Measurements from ENCODE around the gene PBX1. TPM values are rescaled to one million over a fixed set of nuclear protein-coding genes. Genes with fewer than 3 reads are reported as not detected.

PBX1 gene
- polyA plus RNA-seq, 4 donors, result 12.5 to 52.8 (median 14.6) TPM

GRCh38 chr1:164589408-164589807 lies 30.4 kb downstream of the PBX1 start:
- no peaks in the 10 kb centered on the region for H3K9me3 ChIP-seq (ENCODE audit: control insufficient read depth in 2 of 2, insufficient read depth in 1 of 2, low read depth in 1 of 2, low read length in 1 of 2)
- H3K27me3 ChIP-seq (ENCODE audit: control insufficient read depth in 3 of 3, insufficient read depth in 3 of 3, low read length in 3 of 3), result no peaks in the 10 kb centered on the region
- peaks cover 0 to 12% (median 4%) of the 10 kb centered on the region in 3 donors for H3K36me3 ChIP-seq (ENCODE audit: control insufficient read depth in 3 of 3, insufficient read depth in 2 of 3, low read depth in 1 of 3, low read length in 3 of 3)
- peak overlapping the region in 2 of 3 donors; percentile 71 to 72 for H3K27ac ChIP-seq (ENCODE audit: low read depth in 1 of 3, low read length in 2 of 3)
- H3K4me3 ChIP-seq (ENCODE audit: low read depth in 1 of 3, low read length in 3 of 3), result no peak overlapping the region
- FAIRE-seq (no peak), DNase-seq (no peak)
- 28 to 39% (median 31%) methylated on average over 3 of the region's 3 CpGs for WGBS, 3 donors
- H3K4me1 ChIP-seq (ENCODE audit: control insufficient read depth in 3 of 3, insufficient read depth in 2 of 3, low read depth in 1 of 3, low read length in 2 of 3), result peaks cover 2 to 32% (median 18%) of the 10 kb centered on the region in 3 donors

DNA sequence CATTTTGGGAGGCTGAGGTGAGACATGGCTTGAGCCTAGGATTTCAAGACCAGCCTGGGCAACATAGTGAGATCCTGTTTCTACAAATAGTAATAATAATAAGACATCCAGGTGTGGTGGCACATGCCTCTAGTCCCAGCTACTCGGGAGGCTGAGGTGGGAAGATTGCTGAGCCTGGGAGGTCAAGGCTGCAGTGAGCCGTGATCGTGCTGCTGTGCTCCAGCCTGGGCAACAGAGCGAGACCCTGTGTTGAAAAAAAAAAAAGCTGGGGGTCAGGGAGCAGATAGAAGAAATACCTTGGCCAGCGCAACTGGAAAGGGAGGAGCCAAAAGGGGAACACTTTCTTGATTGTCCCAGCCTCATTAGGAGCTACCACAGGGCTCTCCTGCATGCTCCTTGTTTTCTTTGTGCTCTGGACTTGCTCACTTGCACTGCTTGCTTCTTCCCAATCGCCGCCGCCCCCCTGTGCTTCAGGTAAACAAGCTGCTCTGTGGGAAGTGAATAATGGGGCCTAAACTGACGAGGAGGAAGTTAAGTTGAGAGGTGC lies 31.1 kb downstream of the PBX1 start:
- Histone ChIP-seq H3K27me3 (ENCODE audit: control insufficient read depth in 3 of 3, insufficient read depth in 3 of 3, low read length in 3 of 3) (no peaks in the 10 kb centered on the region), H3K4me1 (ENCODE audit: control insufficient read depth in 3 of 3, insufficient read depth in 2 of 3, low read depth in 1 of 3, low read length in 2 of 3) (peaks cover 2 to 32% (median 18%) of the 10 kb centered on the region in 3 donors), H3K36me3 (ENCODE audit: control insufficient read depth in 3 of 3, insufficient read depth in 2 of 3, low read depth in 1 of 3, low read length in 3 of 3) (peaks cover 0 to 12% (median 4%) of the 10 kb centered on the region in 3 donors), H3K27ac (ENCODE audit: low read depth in 1 of 3, low read length in 2 of 3) (peak overlapping the region; percentile 35 to 72 (median 51)), H3K4me3 (ENCODE audit: low read depth in 1 of 3, low read length in 3 of 3) (no peak overlapping the region), H3K9me3 (ENCODE audit: control insufficient read depth in 2 of 2, insufficient read depth in 1 of 2, low read depth in 1 of 2, low read length in 1 of 2) (no peaks in the 10 kb centered on the region)
- FAIRE-seq (no peak), DNase-seq (peak; percentile 38 to 41)
- 31 to 50% (median 50%) methylated on average over 9 of the region's 9 CpGs for WGBS, 3 donors

- FAIRE-seq (no peak), DNase-seq (peak in 1 of 2 donors; percentile 18)
- Histone ChIP-seq H3K27ac (ENCODE audit: low read depth in 1 of 3, low read length in 2 of 3) (peak overlapping the region; percentile 35 to 46 (median 43)), H3K36me3 (ENCODE audit: control insufficient read depth in 3 of 3, insufficient read depth in 2 of 3, low read depth in 1 of 3, low read length in 3 of 3) (peaks cover 0 to 14% (median 4%) of the 10 kb centered on the region in 3 donors), H3K9me3 (ENCODE audit: control insufficient read depth in 2 of 2, insufficient read depth in 1 of 2, low read depth in 1 of 2, low read length in 1 of 2) (no peaks in the 10 kb centered on the region), H3K4me3 (ENCODE audit: low read depth in 1 of 3, low read length in 3 of 3) (no peak overlapping the region), H3K4me1 (ENCODE audit: control insufficient read depth in 3 of 3, insufficient read depth in 2 of 3, low read depth in 1 of 3, low read length in 2 of 3) (peaks cover 2 to 32% (median 18%) of the 10 kb centered on the region in 3 donors), H3K27me3 (ENCODE audit: control insufficient read depth in 3 of 3, insufficient read depth in 3 of 3, low read length in 3 of 3) (no peaks in the 10 kb centered on the region)
- WGBS, 3 donors, result 35 to 53% (median 52%) methylated on average over 5 of the region's 5 CpGs
Measured at GRCh38 chr1:164590592-164590991, 31.6 kb downstream of the PBX1 start.

DNA sequence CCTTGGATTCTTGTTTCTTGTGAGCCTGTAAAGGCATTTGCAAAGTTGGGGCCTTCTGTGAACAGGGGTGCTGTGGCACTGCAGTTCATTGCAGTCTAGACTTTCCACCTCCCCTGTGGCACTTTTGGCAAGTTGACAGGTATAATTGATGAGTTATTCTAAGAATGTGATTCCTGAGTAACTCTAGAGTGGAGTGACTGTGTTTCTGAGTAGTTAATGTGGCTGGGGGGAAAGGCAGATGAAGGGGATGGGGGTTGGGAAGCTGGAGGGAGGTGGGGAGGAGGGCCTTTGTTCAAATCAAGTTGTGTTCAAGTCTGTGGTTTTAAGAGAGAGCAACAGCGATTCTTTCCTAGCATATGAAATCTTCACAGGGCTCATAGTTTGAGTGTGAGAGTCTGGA lies 32.9 kb downstream of the PBX1 start:
- FAIRE-seq (no peak), DNase-seq (no peak)
- WGBS, 3 donors, result 39 to 84% (median 57%) methylated on average over 1 of the region's 1 CpG
- H3K4me3 ChIP-seq (ENCODE audit: low read depth in 1 of 3, low read length in 3 of 3), result no peak overlapping the region
- no peak overlapping the region for H3K27ac ChIP-seq (ENCODE audit: low read depth in 1 of 3, low read length in 2 of 3)
- no peaks in the 10 kb centered on the region for H3K27me3 ChIP-seq (ENCODE audit: control insufficient read depth in 3 of 3, insufficient read depth in 3 of 3, low read length in 3 of 3)
- H3K4me1 ChIP-seq (ENCODE audit: control insufficient read depth in 3 of 3, insufficient read depth in 2 of 3, low read depth in 1 of 3, low read length in 2 of 3), result peaks cover 2 to 37% (median 18%) of the 10 kb centered on the region in 3 donors
- H3K36me3 ChIP-seq (ENCODE audit: control insufficient read depth in 3 of 3, insufficient read depth in 2 of 3, low read depth in 1 of 3, low read length in 3 of 3), result peaks cover 0 to 14% (median 4%) of the 10 kb centered on the region in 3 donors
- H3K9me3 ChIP-seq (ENCODE audit: control insufficient read depth in 2 of 2, insufficient read depth in 1 of 2, low read depth in 1 of 2, low read length in 1 of 2), result no peaks in the 10 kb centered on the region

GRCh38 chr1:164592634-164593033 lies 33.6 kb downstream of the PBX1 start:
- Histone ChIP-seq H3K36me3 (ENCODE audit: control insufficient read depth in 3 of 3, insufficient read depth in 2 of 3, low read depth in 1 of 3, low read length in 3 of 3) (peaks cover 0 to 12% (median 4%) of the 10 kb centered on the region in 3 donors), H3K9me3 (ENCODE audit: control insufficient read depth in 2 of 2, insufficient read depth in 1 of 2, low read depth in 1 of 2, low read length in 1 of 2) (no peaks in the 10 kb centered on the region), H3K27me3 (ENCODE audit: control insufficient read depth in 3 of 3, insufficient read depth in 3 of 3, low read length in 3 of 3) (no peaks in the 10 kb centered on the region), H3K27ac (ENCODE audit: low read depth in 1 of 3, low read length in 2 of 3) (peak overlapping the region in 1 of 3 donors; percentile 27), H3K4me1 (ENCODE audit: control insufficient read depth in 3 of 3, insufficient read depth in 2 of 3, low read depth in 1 of 3, low read length in 2 of 3) (peaks cover 2 to 35% (median 18%) of the 10 kb centered on the region in 3 donors), H3K4me3 (ENCODE audit: low read depth in 1 of 3, low read length in 3 of 3) (no peak overlapping the region)
- no peak for FAIRE-seq
- WGBS, 3 donors, result 91 to 94% (median 92%) methylated on average over 5 of the region's 5 CpGs
- no peak for DNase-seq

DNA sequence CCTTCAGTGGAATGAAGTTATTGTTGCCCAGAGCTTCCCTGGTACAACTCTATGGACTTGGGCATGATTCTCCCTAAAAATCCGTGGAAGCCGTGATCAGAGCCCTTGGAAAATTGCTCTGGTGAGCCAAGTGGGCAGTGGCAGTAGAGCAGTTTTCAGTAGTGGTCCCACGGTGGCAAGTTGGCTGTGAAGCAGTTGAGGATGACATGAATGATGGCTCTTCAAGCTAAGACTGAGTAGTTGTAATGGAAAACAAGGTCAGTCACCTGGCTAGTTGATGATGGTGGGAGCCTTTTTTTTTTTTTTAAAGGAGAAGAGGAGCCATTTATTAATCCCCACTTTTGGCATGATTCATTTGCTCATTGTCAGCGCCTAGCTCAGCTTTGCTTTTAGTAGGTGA lies 36.2 kb downstream of the PBX1 start:
- H3K4me3 ChIP-seq (ENCODE audit: low read depth in 1 of 3, low read length in 3 of 3), result no peak overlapping the region
- FAIRE-seq (no peak), DNase-seq (no peak)
- WGBS, 3 donors, result 58 to 79% (median 71%) methylated on average over 4 of the region's 4 CpGs
- no peaks in the 10 kb centered on the region for H3K9me3 ChIP-seq (ENCODE audit: control insufficient read depth in 2 of 2, insufficient read depth in 1 of 2, low read depth in 1 of 2, low read length in 1 of 2)
- peaks cover 4 to 19% (median 10%) of the 10 kb centered on the region in 3 donors for H3K4me1 ChIP-seq (ENCODE audit: control insufficient read depth in 3 of 3, insufficient read depth in 2 of 3, low read depth in 1 of 3, low read length in 2 of 3)
- peaks cover 0 to 8% (median 2%) of the 10 kb centered on the region in 3 donors for H3K36me3 ChIP-seq (ENCODE audit: control insufficient read depth in 3 of 3, insufficient read depth in 2 of 3, low read depth in 1 of 3, low read length in 3 of 3)
- H3K27me3 ChIP-seq (ENCODE audit: control insufficient read depth in 3 of 3, insufficient read depth in 3 of 3, low read length in 3 of 3), result no peaks in the 10 kb centered on the region
- H3K27ac ChIP-seq (ENCODE audit: low read depth in 1 of 3, low read length in 2 of 3), result no peak overlapping the region

DNA sequence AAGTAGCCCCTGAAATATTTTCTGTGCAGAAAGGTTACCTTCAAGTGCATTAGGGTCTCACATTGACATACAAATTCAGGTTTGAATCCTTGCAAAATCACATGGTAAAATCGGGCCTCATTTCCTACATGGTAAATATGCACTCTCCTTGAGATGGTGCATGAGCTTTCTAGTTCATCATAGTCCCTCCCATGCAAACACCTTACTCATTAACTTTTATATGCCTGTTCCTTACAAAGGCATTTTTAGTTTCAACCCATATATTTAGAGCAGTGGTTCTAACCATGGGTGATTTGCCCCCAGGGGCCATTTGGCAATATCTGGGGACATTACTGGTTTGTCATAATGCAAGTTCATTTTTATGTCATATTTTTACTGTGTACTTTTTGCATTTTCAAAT lies 37.2 kb downstream of the PBX1 start:
- DNase-seq (peak in 1 of 2 donors; percentile 52), FAIRE-seq (no peak)
- no peaks in the 10 kb centered on the region for H3K27me3 ChIP-seq (ENCODE audit: control insufficient read depth in 3 of 3, insufficient read depth in 3 of 3, low read length in 3 of 3)
- no peaks in the 10 kb centered on the region for H3K9me3 ChIP-seq (ENCODE audit: control insufficient read depth in 2 of 2, insufficient read depth in 1 of 2, low read depth in 1 of 2, low read length in 1 of 2)
- no peak overlapping the region for H3K27ac ChIP-seq (ENCODE audit: low read depth in 1 of 3, low read length in 2 of 3)
- no peak overlapping the region for H3K4me3 ChIP-seq (ENCODE audit: low read depth in 1 of 3, low read length in 3 of 3)
- WGBS, 3 donors, result 38 to 62% (median 59%) methylated on average over 1 of the region's 1 CpG
- H3K4me1 ChIP-seq (ENCODE audit: control insufficient read depth in 3 of 3, insufficient read depth in 2 of 3, low read depth in 1 of 3, low read length in 2 of 3), result peaks cover 2 to 17% (median 7%) of the 10 kb centered on the region in 3 donors
- peaks cover 0 to 13% (median 2%) of the 10 kb centered on the region in 3 donors for H3K36me3 ChIP-seq (ENCODE audit: control insufficient read depth in 3 of 3, insufficient read depth in 2 of 3, low read depth in 1 of 3, low read length in 3 of 3)

DNA sequence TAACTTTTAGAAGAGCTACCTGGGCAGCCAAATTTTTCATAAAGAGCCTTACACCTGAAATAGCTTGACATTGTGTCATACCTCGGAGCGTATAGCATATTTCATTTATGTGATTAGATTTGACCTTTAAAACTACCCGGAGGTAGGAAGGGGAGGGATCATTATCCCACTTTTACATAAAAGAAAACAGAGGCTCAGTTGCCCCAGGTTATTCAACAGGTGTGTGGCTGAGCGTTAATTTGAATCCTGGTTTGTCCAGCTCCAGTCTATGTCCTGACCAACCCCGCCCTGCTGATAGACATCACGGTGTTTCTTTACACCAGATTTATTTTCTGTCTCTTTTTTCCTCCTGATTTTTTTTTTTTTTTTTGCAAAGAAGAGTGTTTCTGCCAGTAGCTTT lies 39.7 kb downstream of the PBX1 start:
- H3K4me1 ChIP-seq (ENCODE audit: control insufficient read depth in 3 of 3, insufficient read depth in 2 of 3, low read depth in 1 of 3, low read length in 2 of 3), result peaks cover 2 to 37% (median 7%) of the 10 kb centered on the region in 3 donors
- no peak overlapping the region for H3K4me3 ChIP-seq (ENCODE audit: low read depth in 1 of 3, low read length in 3 of 3)
- peak in 1 of 2 donors; percentile 51 for DNase-seq
- H3K27me3 ChIP-seq (ENCODE audit: control insufficient read depth in 3 of 3, insufficient read depth in 3 of 3, low read length in 3 of 3), result no peaks in the 10 kb centered on the region
- WGBS, 3 donors, result 23 to 64% (median 46%) methylated on average over 6 of the region's 6 CpGs
- peaks cover 0 to 10% (median 0%) of the 10 kb centered on the region in 3 donors for H3K36me3 ChIP-seq (ENCODE audit: control insufficient read depth in 3 of 3, insufficient read depth in 2 of 3, low read depth in 1 of 3, low read length in 3 of 3)
- peak overlapping the region in 1 of 3 donors; percentile 4 for H3K27ac ChIP-seq (ENCODE audit: low read depth in 1 of 3, low read length in 2 of 3)
- H3K9me3 ChIP-seq (ENCODE audit: control insufficient read depth in 2 of 2, insufficient read depth in 1 of 2, low read depth in 1 of 2, low read length in 1 of 2), result no peaks in the 10 kb centered on the region
- FAIRE-seq, result no peak

Data from small intestine (tissue), 7 donors.